ENCODE data around the gene SLC5A12.

The SLC5A12 gene

GRCh38 chr11:26741036-26741435, 19.2 kb upstream of the SLC5A12 start:
- DNase-seq = no peak
- TF ChIP-seq POLR2A (IDR thresholded peaks at IDR 0.05; ENCODE audit: low read length) (no peak), GATA1 (IDR thresholded peaks at IDR 0.05; ENCODE audit: low read depth, low read length) (no peak)

- no peak for DNase-seq
- no peak for TF ChIP-seq POLR2A (IDR thresholded peaks at IDR 0.05; ENCODE audit: low read length)
These were observed 17.7 kb upstream of the SLC5A12 start for GRCh38 chr11:26739366-26740073.

DNA sequence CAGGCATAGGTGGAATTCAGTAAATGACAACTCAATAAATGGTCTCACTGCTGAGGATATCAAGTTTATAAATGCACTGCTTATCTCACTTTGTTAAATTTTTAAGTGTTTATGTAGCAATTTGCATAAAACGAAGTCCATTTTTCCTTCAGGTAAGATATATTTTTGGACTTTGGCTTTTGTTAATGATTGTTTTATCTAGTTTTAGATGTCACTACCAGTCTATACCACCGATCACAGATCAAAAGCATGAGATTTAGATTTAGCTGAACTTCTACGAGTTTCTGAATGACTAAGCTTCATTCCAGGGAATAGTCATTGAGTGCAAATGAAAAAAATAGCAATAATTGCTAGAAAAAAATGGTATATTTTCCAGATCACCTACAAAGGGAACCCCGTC, 12.8 kb upstream of the SLC5A12 start:
- no peak for DNase-seq
- TF ChIP-seq GATA1 (IDR thresholded peaks at IDR 0.05; ENCODE audit: low read depth, low read length) (no peak), POLR2A (IDR thresholded peaks at IDR 0.05; ENCODE audit: low read length) (no peak)

GRCh38 chr11:26731084-26731456, 9.2 kb upstream of the SLC5A12 start:
- no peak for DNase-seq
- no peak for TF ChIP-seq POLR2A (IDR thresholded peaks at IDR 0.05; ENCODE audit: low read length)
- TF ChIP-seq GATA1 (IDR thresholded peaks at IDR 0.05; ENCODE audit: low read depth, low read length) = no peak

DNA sequence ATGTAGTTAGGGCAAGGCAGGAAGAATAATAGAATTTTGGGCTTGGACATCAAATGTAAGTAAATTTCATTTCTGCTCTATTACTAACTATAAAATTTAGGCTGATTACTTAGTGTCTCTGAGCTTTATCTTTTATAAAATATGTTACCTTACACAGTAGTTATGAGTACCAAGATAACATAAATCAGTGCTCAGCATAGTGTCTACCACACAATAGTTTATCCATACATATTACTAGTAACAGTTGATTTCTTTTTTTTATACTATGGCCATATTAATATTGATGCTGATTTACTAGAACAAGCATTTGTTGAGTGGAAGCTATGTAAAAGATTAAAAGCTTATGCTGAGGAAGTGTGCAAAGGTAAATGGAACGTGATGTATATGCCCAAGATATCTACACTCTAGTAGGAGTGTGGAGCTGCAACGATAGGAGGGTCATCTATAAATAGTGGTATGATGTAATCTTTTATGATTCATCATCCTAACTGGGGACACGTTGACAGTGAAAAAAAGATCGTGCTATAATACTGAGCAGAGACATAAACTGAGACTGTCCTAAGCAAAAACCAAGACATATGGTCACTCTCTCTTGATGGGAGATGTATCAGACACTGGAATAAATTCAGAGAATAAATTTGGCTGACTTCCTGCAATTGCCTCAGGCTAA, 8.7 kb upstream of the SLC5A12 start:
- DNase-seq = no peak
- no peak for TF ChIP-seq GATA1 (IDR thresholded peaks at IDR 0.05; ENCODE audit: low read depth, low read length)
- no peak for TF ChIP-seq POLR2A (IDR thresholded peaks at IDR 0.05; ENCODE audit: low read length)

DNA sequence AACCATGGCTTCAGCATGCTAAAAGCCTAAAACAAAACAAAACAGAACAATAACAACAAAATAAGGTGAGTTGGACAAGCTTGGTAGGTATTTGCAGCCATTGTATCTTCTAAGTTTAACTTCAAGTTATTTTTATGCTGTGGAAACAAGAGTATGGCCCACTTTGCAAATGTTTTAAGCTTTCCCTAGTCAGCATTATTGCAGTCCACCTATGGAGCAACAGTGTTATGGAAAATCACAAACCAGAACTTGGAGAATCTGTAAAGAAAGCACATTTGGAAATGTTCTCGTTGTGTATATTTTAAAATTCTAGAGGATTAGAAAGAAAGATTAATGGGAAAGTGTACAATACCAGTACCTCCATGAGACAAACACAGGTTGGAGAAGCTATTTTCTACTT, 7.4 kb upstream of the SLC5A12 start:
- TF ChIP-seq POLR2A (IDR thresholded peaks at IDR 0.05; ENCODE audit: low read length) (no peak), GATA1 (IDR thresholded peaks at IDR 0.05; ENCODE audit: low read depth, low read length) (no peak)
- DNase-seq = no peak

DNA sequence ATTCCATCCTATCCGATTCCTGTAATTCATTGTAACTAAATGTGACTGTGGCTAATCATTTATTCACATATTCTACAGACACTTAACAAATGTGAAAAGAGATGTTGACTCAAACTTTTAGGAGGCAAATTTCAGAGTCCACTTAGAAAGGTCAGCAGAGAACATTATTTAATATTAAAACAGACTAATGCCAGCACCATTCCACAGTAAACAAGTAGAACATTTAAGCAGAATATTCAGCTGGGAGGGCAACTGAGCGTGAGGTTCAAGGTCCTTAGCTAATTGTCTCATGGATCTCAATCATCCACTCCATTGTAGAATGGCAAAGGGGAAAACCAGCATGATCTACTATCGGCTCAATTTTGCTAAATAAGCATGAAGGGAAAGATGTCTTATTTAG, 5.1 kb upstream of the SLC5A12 start:
- TF ChIP-seq POLR2A (IDR thresholded peaks at IDR 0.05; ENCODE audit: low read length) (no peak), GATA1 (IDR thresholded peaks at IDR 0.05; ENCODE audit: low read depth, low read length) (no peak)
- no peak for DNase-seq

DNA sequence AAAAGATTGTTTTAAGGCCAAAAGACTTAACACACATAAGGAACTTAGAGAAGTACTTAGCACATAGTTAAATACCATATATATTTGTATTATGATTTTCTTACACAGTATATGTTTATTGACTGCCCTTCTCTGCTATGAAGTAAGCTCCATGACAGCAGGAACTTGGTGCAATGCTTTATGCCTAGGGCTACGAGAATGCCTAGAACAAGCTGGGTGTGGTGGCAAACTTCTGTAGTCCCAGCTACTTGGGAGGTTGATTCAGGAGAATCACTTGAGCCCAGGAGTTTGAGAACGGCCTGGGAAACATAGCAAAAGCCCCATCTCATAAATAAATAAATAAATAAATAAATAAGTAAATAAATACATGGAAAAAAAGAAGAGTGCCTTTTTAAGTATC, 1.9 kb downstream of the SLC5A12 start:
- TF ChIP-seq POLR2A (IDR thresholded peaks at IDR 0.05; ENCODE audit: low read length) = no peak
- TF ChIP-seq GATA1 (IDR thresholded peaks at IDR 0.05; ENCODE audit: low read depth, low read length) = no peak
- no peak for DNase-seq

- DNase-seq = no peak
- no peak for TF ChIP-seq POLR2A (IDR thresholded peaks at IDR 0.05; ENCODE audit: low read length)
- no peak for TF ChIP-seq GATA1 (IDR thresholded peaks at IDR 0.05; ENCODE audit: low read depth, low read length)
These were observed 2.4 kb downstream of the SLC5A12 start for GRCh38 chr11:26719289-26719973.

DNA sequence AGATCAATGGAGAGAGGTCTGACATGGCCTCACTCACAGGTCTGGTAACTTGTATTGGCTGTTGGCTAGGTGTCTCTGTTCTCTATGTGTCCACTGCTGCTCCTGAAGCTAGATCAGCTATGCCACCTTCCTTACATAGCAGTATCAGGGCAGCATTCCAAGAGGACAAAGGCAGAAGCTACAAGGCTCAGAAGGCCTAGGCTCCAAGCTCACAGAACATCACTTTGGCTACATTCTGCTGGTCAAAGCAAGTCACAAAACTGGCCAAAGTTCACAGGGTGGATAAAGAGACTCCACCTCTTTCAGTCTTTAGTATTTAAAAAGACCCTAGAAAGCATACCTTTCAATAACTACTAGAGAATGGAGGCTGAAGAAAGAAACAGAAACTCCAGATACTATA, 4.1 kb downstream of the SLC5A12 start:
- no peak for DNase-seq
- TF ChIP-seq GATA1 (IDR thresholded peaks at IDR 0.05; ENCODE audit: low read depth, low read length) = no peak
- no peak for TF ChIP-seq POLR2A (IDR thresholded peaks at IDR 0.05; ENCODE audit: low read length)

DNA sequence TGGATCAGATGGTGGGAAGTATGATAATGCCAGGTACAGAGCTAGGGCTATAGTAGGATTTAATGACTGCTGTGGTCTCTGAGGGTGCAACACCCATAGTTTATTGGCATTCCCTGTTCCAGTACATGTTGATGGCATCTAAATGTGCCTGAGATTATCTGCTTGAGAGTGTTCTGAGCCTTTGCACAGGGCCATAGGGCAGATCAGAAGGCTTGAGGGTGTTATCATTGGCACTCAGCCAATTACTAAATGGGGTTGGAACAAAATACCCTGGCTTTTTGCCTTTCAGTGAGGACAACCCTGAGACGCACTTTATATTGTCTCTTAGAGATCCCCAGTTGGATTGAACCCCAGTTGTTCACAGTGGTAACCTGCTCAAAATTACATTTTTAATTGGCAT, 6.7 kb downstream of the SLC5A12 start:
- TF ChIP-seq GATA1 (IDR thresholded peaks at IDR 0.05; ENCODE audit: low read depth, low read length) = no peak
- no peak for TF ChIP-seq POLR2A (IDR thresholded peaks at IDR 0.05; ENCODE audit: low read length)
- DNase-seq = no peak

- DNase-seq = no peak
- TF ChIP-seq POLR2A (IDR thresholded peaks at IDR 0.05; ENCODE audit: low read length) = no peak
- TF ChIP-seq GATA1 (IDR thresholded peaks at IDR 0.05; ENCODE audit: low read depth, low read length) = no peak
These were observed 9.4 kb downstream of the SLC5A12 start for GRCh38 chr11:26712497-26712896.

- no peak for DNase-seq
These were observed 11.4 kb downstream of the SLC5A12 start for GRCh38 chr11:26710489-26710888.

DNA sequence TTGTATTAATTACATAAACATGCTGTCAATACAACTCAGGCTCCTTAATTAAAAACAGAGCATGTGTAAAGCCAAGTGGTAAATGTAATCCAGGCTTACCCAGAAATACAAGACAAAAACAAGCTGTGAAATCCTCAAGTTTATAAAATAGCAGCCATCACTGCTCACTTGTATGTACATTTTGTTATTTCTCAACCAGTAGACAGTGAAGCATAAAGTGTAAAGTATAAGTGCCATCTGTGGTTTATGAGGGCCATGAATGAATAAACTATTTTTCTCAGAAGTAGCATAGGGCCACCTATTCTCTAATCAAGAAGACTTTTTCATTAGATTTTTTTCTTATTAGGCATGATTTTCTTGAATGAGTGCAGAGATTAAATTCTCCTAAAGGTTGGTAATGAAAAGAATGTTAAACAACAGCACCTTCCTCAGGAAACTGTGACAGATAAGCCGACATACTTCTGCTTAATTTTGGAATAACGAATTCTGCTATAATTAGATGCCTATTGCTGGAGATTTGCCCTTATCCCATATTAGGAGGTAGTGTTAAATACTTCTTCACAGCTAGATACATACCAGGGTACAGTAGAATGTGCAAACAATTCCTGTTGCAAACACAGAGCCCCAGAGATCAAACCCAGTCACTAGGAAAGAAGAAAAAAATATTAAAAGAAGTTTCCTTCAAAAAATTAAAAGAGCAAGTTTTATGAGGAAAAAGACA, 13.0 kb downstream of the SLC5A12 start:
- no peak for DNase-seq
- TF ChIP-seq POLR2A (IDR thresholded peaks at IDR 0.05; ENCODE audit: low read length) = no peak
- no peak for TF ChIP-seq GATA1 (IDR thresholded peaks at IDR 0.05; ENCODE audit: low read depth, low read length)

More at GRCh38 chr11:26710489-26710888, 11.4 kb downstream of the SLC5A12 start:
- TF ChIP-seq GATA1 (IDR thresholded peaks at IDR 0.05; ENCODE audit: low read depth, low read length) (no peak), POLR2A (IDR thresholded peaks at IDR 0.05; ENCODE audit: low read length) (no peak)

All from erythroblast (primary cell).